Ovary (tissue), 3 donors: ENCODE measurements around the gene COL6A3.

Source experiments
- POLR2A ChIP-seq: fragments of 450-650 bp; IDR thresholded peaks from one replicate; pipeline ENCODE4 v1.6.1; 2017; ENCODE audit warnings: antibody characterized with exemption, mild to moderate bottlenecking, moderate library complexity
- TF ChIP-seq, protein P1 (sequence below), 3 donors: fragments of 450-650 bp in 2 of 3; fragments of 200-600 bp in 1 of 3; IDR thresholded peaks; one replicate each; pipeline versions ENCODE4 v1.5.1 to v1.8.0; 2016 to 2022; ENCODE audit warnings: antibody characterized with exemption in 3 of 3, mild to moderate bottlenecking in 1 of 3
- donor health status: DM: no; HTN: no; CAD: no.

DNA sequence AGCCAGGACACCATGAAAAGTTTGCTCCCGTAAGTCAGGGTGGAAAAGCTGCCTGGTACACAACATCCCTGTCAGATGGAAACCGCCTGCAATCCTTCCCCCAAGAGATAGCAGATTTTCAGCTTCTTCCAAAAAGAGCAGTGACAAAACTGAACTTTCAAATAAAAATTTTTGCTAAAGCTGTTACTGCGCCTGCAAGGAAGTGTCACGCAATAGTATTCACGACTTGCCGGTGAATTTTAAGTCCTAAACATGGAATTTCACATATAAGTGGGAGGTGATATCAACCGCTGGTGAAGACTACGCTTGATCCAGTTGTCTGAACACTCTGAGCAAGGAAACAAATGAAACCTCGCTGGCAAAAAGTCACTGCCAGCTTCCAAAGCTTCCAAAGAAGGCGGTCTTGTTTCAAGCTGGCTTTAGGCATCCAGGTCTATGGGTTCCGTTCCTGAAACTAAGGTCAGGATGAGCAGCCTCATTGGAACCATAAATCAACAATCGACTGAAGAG is 2.8 kb downstream of the COL6A3 start:
- TF ChIP-seq POLR2A, result no peak
- TF ChIP-seq, protein P1, sequence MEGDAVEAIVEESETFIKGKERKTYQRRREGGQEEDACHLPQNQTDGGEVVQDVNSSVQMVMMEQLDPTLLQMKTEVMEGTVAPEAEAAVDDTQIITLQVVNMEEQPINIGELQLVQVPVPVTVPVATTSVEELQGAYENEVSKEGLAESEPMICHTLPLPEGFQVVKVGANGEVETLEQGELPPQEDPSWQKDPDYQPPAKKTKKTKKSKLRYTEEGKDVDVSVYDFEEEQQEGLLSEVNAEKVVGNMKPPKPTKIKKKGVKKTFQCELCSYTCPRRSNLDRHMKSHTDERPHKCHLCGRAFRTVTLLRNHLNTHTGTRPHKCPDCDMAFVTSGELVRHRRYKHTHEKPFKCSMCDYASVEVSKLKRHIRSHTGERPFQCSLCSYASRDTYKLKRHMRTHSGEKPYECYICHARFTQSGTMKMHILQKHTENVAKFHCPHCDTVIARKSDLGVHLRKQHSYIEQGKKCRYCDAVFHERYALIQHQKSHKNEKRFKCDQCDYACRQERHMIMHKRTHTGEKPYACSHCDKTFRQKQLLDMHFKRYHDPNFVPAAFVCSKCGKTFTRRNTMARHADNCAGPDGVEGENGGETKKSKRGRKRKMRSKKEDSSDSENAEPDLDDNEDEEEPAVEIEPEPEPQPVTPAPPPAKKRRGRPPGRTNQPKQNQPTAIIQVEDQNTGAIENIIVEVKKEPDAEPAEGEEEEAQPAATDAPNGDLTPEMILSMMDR (IDR thresholded peaks at IDR 0.05), result no peak
